WTC11 (cell line): ENCODE data around the gene BRD1.

Source experiments
- TF ChIP-seq, protein P1 (sequence below): fragments of 200-600 bp; IDR thresholded peaks from 2 replicates; pipeline ENCODE4 v1.8.0; 2022; ENCODE audit warnings: antibody characterized with exemption
- TF ChIP-seq, protein P2 (sequence below): sonication (generic); formaldehyde crosslinking; conservative IDR thresholded peaks from 2 replicates; pipeline ENCODE4 v1.8.1; 2022; ENCODE audit warnings: mild to moderate bottlenecking, missing genetic modification reagents

DNA sequence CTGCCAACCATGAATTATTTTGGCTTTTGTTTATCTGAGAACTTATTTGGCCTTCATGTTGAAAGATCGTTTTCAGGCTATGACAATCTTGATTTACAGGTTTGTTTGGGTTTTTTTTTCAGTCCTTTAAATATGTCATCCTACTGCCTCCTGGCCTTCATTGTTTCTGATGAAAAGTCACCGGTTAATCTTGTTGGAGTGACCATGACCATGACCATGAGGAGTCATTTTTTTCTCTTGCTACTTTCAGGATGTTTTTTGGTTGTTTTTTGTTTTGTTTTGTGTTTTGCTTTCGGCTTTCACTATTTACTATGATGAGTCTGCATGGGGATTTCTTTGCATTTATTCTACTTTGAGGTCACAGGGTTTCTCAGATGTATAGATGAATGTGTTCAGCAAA lies 81.6 kb downstream of the BRD1 start:
- TF ChIP-seq, protein P1, sequence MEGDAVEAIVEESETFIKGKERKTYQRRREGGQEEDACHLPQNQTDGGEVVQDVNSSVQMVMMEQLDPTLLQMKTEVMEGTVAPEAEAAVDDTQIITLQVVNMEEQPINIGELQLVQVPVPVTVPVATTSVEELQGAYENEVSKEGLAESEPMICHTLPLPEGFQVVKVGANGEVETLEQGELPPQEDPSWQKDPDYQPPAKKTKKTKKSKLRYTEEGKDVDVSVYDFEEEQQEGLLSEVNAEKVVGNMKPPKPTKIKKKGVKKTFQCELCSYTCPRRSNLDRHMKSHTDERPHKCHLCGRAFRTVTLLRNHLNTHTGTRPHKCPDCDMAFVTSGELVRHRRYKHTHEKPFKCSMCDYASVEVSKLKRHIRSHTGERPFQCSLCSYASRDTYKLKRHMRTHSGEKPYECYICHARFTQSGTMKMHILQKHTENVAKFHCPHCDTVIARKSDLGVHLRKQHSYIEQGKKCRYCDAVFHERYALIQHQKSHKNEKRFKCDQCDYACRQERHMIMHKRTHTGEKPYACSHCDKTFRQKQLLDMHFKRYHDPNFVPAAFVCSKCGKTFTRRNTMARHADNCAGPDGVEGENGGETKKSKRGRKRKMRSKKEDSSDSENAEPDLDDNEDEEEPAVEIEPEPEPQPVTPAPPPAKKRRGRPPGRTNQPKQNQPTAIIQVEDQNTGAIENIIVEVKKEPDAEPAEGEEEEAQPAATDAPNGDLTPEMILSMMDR, result no peak
- TF ChIP-seq, protein P2, sequence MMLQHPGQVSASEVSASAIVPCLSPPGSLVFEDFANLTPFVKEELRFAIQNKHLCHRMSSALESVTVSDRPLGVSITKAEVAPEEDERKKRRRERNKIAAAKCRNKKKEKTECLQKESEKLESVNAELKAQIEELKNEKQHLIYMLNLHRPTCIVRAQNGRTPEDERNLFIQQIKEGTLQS (CRISPR knock-in tag), result no peak
